A673 (cell line): ENCODE measurements around the gene AGAP9. TPM values are rescaled to one million over a fixed set of nuclear protein-coding genes. Genes with fewer than 3 reads are reported as not detected.
"Not testable (repeated sequence)": the region's sequence is repeated elsewhere in the genome, so short reads cannot be mapped to it uniquely, and the experiment has no call there.

Experiments used
- BruUV-seq: library from RNA; stranded (reverse); fragments of 400-500 nt; replicated peaks from 2 replicates; lab custom pipeline; 2021; lab: Mats Ljungman, UMichigan
- CTCF ChIA-PET: fragments of 300-600 bp; sonication (Branson Sonifier 250); formaldehyde crosslinking; loops from one replicate; lab custom pipeline; 2022; ENCODE audit warnings: antibody characterized with exemption; lab: Charles Lee
- POLR2A ChIA-PET: fragments of 300-600 bp; sonication (Branson Sonifier 250); formaldehyde crosslinking; loops from one replicate; lab custom pipeline; 2022; ENCODE audit warnings: antibody characterized with exemption; ENCODE audit not compliant: low non-redundant PET; lab: Charles Lee
- DNase-seq: peaks from one replicate; pipeline ENCODE4 v3.0.0-alpha.2; 2015; ENCODE audit warnings: low spot score
- H3K27ac ChIP-seq: fragments of 200-600 bp; sonication (generic); 2 replicates; pipeline ENCODE4 v1.5.1; 2016; ENCODE audit warnings: mixed run types, low read depth, mild to moderate bottlenecking, mixed read lengths, antibody characterized with exemption, low read length; ENCODE audit not compliant: poor library complexity, severe bottlenecking
- H3K27me3 ChIP-seq: fragments of 200-600 bp; sonication (generic); replicated peaks from 2 replicates; pipeline ENCODE4 v1.6.1; 2017; ENCODE audit warnings: mixed run types, low read depth, mild to moderate bottlenecking, mixed read lengths, antibody characterized with exemption, low read length; ENCODE audit not compliant: insufficient read depth, poor library complexity
- H3K36me3 ChIP-seq: fragments of 200-600 bp; sonication (generic); 2 replicates; pipeline ENCODE4 v1.6.1; 2016; ENCODE audit warnings: mixed run types, mild to moderate bottlenecking, mixed read lengths, antibody characterized with exemption, low read length; ENCODE audit not compliant: insufficient read depth, poor library complexity, severe bottlenecking
- H3K4me1 ChIP-seq: fragments of 200-600 bp; sonication (generic); 2 replicates; pipeline ENCODE4 v1.6.1; 2017; ENCODE audit warnings: mixed run types, mild to moderate bottlenecking, mixed read lengths, antibody characterized with exemption, low read length; ENCODE audit not compliant: insufficient read depth, poor library complexity, severe bottlenecking
- H3K4me3 ChIP-seq: fragments of 200-600 bp; sonication (generic); 2 replicates; pipeline ENCODE4 v1.5.1; 2016; ENCODE audit warnings: low read depth, mixed run types, mild to moderate bottlenecking, mixed read lengths, low read length; ENCODE audit not compliant: poor library complexity, severe bottlenecking
- H3K9me3 ChIP-seq: fragments of 200-600 bp; sonication (generic); 2 replicates; pipeline ENCODE4 v1.6.1; 2016; ENCODE audit warnings: mixed run types, low read depth, mild to moderate bottlenecking, mixed read lengths, antibody characterized with exemption, low read length; ENCODE audit not compliant: poor library complexity, severe bottlenecking
- CTCF ChIP-seq: fragments of 300-800, 200-600 bp; sonication (generic); conservative IDR thresholded peaks from 2 replicates; pipeline ENCODE4 v1.5.1; 2017; ENCODE audit warnings: low read depth, mild to moderate bottlenecking, antibody characterized with exemption, low read length, moderate library complexity, mixed read lengths
- EZH2 ChIP-seq: fragments of 200-600 bp; sonication (generic); IDR thresholded peaks from 2 replicates; pipeline ENCODE4 v1.6.1; 2017; ENCODE audit warnings: borderline replicate concordance, low read depth, mild to moderate bottlenecking, mixed read lengths, antibody characterized with exemption, low read length; ENCODE audit not compliant: poor library complexity, severe bottlenecking
- intact Hi-C: fragments of 100-400 bp; cut with micrococcal nuclease; formaldehyde crosslinking; loops from one replicate; pipeline ENCODE4 v1.10.0; 2022; ENCODE audit not compliant: unreplicated experiment
- total RNA-seq: library from RNA; stranded (reverse); gene quantifications from 2 replicates; pipeline ENCODE4 v1.2.3, GENCODE V29; 2021

The AGAP9 gene
- total RNA-seq, 1 experiment from 2014 or later = 9.5 TPM

- TF ChIP-seq CTCF (no peak), EZH2 (no peak)
- no peak overlapping the region for H3K4me3 ChIP-seq
- ChIA-PET POLR2A (no interaction called here), CTCF (no interaction called here)
- no peaks in the 10 kb centered on the region for H3K4me1 ChIP-seq
- no peaks in the 10 kb centered on the region for H3K36me3 ChIP-seq
- H3K27me3 ChIP-seq = no peaks in the 10 kb centered on the region
- H3K27ac ChIP-seq = no peak overlapping the region
- BruUV-seq = no TSS peak
- H3K9me3 ChIP-seq = no peaks in the 10 kb centered on the region
- intact Hi-C loops = no loop called here
- no peak for DNase-seq
These were observed 66.5 kb downstream of the AGAP9 start for GRCh38 chr10:47456794-47457527.

- intact Hi-C loops = no loop called here
- CTCF ChIA-PET = no interaction called here
- POLR2A ChIA-PET = no interaction called here
- Histone ChIP-seq H3K4me3 (no peak overlapping the region), H3K9me3 (no peaks in the 10 kb centered on the region), H3K36me3 (no peaks in the 10 kb centered on the region), H3K4me1 (no peaks in the 10 kb centered on the region), H3K27ac (no peak overlapping the region), H3K27me3 (no peaks in the 10 kb centered on the region)
- DNase-seq = no peak
- BruUV-seq = no TSS peak
- TF ChIP-seq EZH2 (no peak), CTCF (no peak)
These were observed 67.2 kb downstream of the AGAP9 start for GRCh38 chr10:47456079-47456785.

GRCh38 chr10:47455350-47456078, 67.9 kb downstream of the AGAP9 start:
- H3K36me3 ChIP-seq, DNase-seq, CTCF ChIA-PET: not testable (repeated sequence)

More at GRCh38 chr10:47455350-47456078, 67.9 kb downstream of the AGAP9 start:
- POLR2A ChIA-PET, BruUV-seq, H3K4me3 ChIP-seq, H3K9me3 ChIP-seq, H3K27me3 ChIP-seq, intact Hi-C loops, H3K27ac ChIP-seq, H3K4me1 ChIP-seq: not testable (repeated sequence)
